MM.1S (cell line): ENCODE data around the gene SEC61B.

ENCODE experiments used
- DNase-seq: peaks from one replicate; pipeline ENCODE4 v3.0.0-alpha.2; 2015
- H2AFZ ChIP-seq: fragments of 300-600 bp; sonication (generic); 2 replicates; pipeline ENCODE4 v1.6.0; 2016; ENCODE audit warnings: antibody characterized with exemption, low read length
- H3F3A ChIP-seq: fragments of 300-600 bp; sonication (generic); 2 replicates; pipeline ENCODE4 v1.6.1; 2016; ENCODE audit warnings: mild to moderate bottlenecking, antibody characterized with exemption, low read length, moderate library complexity, mixed read lengths; ENCODE audit not compliant: insufficient read depth
- H3K27ac ChIP-seq: fragments of 300-600 bp; sonication (generic); 2 replicates; pipeline ENCODE4 v1.5.1; 2016; ENCODE audit warnings: mild to moderate bottlenecking, low read length
- H3K27me3 ChIP-seq: fragments of 300-600 bp; sonication (generic); replicated peaks from 2 replicates; pipeline ENCODE4 v1.6.0; 2016; ENCODE audit warnings: low read length; ENCODE audit not compliant: insufficient read depth
- H3K36me3 ChIP-seq: fragments of 300-600 bp; sonication (generic); replicated peaks from 2 replicates; pipeline ENCODE4 v1.6.1; 2016; ENCODE audit warnings: mild to moderate bottlenecking, low read length, mixed read lengths; ENCODE audit not compliant: insufficient read depth
- H3K4me1 ChIP-seq: fragments of 300-600 bp; sonication (generic); 2 replicates; pipeline ENCODE4 v1.6.1; 2016; ENCODE audit warnings: low read length, mixed read lengths
- H3K4me2 ChIP-seq: fragments of 300-600 bp; sonication (generic); 2 replicates; pipeline ENCODE4 v1.6.0; 2016; ENCODE audit warnings: low read depth, low read length
- H3K4me3 ChIP-seq: fragments of 300-600 bp; sonication (generic); 2 replicates; pipeline ENCODE4 v1.5.1; 2016; ENCODE audit warnings: low read length, mixed read lengths
- H3K79me2 ChIP-seq: fragments of 300-600 bp; sonication (generic); 2 replicates; pipeline ENCODE4 v1.6.1; 2016; ENCODE audit warnings: mixed run types, low read length, mixed read lengths
- H3K9ac ChIP-seq: fragments of 300-600 bp; sonication (generic); 2 replicates; pipeline ENCODE4 v1.6.1; 2016; ENCODE audit warnings: low read length, mixed read lengths
- H3K9me2 ChIP-seq: fragments of 300-600 bp; sonication (generic); replicated peaks from 2 replicates; pipeline ENCODE4 v1.6.1; 2016; ENCODE audit warnings: mild to moderate bottlenecking, low read length, mixed read lengths; ENCODE audit not compliant: insufficient read depth
- H3K9me3 ChIP-seq: fragments of 300-600 bp; sonication (generic); replicated peaks from 2 replicates; pipeline ENCODE4 v1.6.1; 2016; ENCODE audit warnings: mild to moderate bottlenecking, low read length, mixed read lengths; ENCODE audit not compliant: insufficient read depth
- H4K20me1 ChIP-seq: fragments of 300-600 bp; sonication (generic); 2 replicates; pipeline ENCODE4 v1.6.1; 2016; ENCODE audit warnings: mild to moderate bottlenecking, low read length, moderate library complexity, mixed read lengths; ENCODE audit not compliant: insufficient read depth
- CTCF ChIP-seq: fragments of 300-600 bp; sonication (generic); IDR thresholded peaks from 2 replicates; pipeline ENCODE4 v1.5.1; 2016; ENCODE audit warnings: antibody characterized with exemption, low read length, mixed read lengths
- EZH2 ChIP-seq: fragments of 300-600 bp; sonication (generic); optimal IDR thresholded peaks from 2 replicates; pipeline ENCODE3; 2017; ENCODE audit warnings: low read depth, mild to moderate bottlenecking, antibody characterized with exemption, low read length, mixed read lengths
- EZH2phosphoT487 ChIP-seq: fragments of 300-600 bp; sonication (generic); IDR thresholded peaks from 2 replicates; pipeline ENCODE4 v1.6.1; 2018; ENCODE audit warnings: antibody characterized with exemption, low read length

The SEC61B gene

GRCh38 chr9:99177576-99178366 is 44.3 kb upstream of the SEC61B start:
- H4K20me1 ChIP-seq = no peaks in the 10 kb centered on the region
- H3K79me2 ChIP-seq = no peaks in the 10 kb centered on the region
- peaks cover 14% of the 10 kb centered on the region for H3K4me1 ChIP-seq
- no peaks in the 10 kb centered on the region for H3K9me2 ChIP-seq
- no peak for DNase-seq
- H3K36me3 ChIP-seq = no peaks in the 10 kb centered on the region
- TF ChIP-seq EZH2 (no peak), EZH2phosphoT487 (no peak), CTCF (no peak)
- no peaks in the 10 kb centered on the region for H3F3A ChIP-seq
- no peak overlapping the region for H3K27ac ChIP-seq
- no peak overlapping the region for H3K9ac ChIP-seq
- no peak overlapping the region for H2AFZ ChIP-seq
- no peak overlapping the region for H3K4me2 ChIP-seq
- H3K27me3 ChIP-seq = no peaks in the 10 kb centered on the region
- H3K4me3 ChIP-seq = no peak overlapping the region
- H3K9me3 ChIP-seq = no peaks in the 10 kb centered on the region

GRCh38 chr9:99178912-99179872 is 42.9 kb upstream of the SEC61B start:
- Histone ChIP-seq H2AFZ (no peak overlapping the region), H3K27me3 (no peaks in the 10 kb centered on the region), H3K9me3 (no peaks in the 10 kb centered on the region), H3K4me2 (no peak overlapping the region), H3K27ac (no peak overlapping the region), H3K9ac (no peak overlapping the region), H3F3A (no peaks in the 10 kb centered on the region), H3K79me2 (no peaks in the 10 kb centered on the region), H3K9me2 (no peaks in the 10 kb centered on the region), H3K36me3 (no peaks in the 10 kb centered on the region), H4K20me1 (no peaks in the 10 kb centered on the region), H3K4me1 (peaks cover 14% of the 10 kb centered on the region), H3K4me3 (no peak overlapping the region)
- no peak for DNase-seq
- TF ChIP-seq EZH2 (no peak), EZH2phosphoT487 (no peak), CTCF (no peak)

GRCh38 chr9:99180199-99180598 is 41.9 kb upstream of the SEC61B start:
- no peaks in the 10 kb centered on the region for H3K27me3 ChIP-seq
- H3K9me3 ChIP-seq = no peaks in the 10 kb centered on the region
- H3K27ac ChIP-seq = no peak overlapping the region
- no peak for DNase-seq
- H3K4me3 ChIP-seq = no peak overlapping the region
- no peak overlapping the region for H3K9ac ChIP-seq
- H3K4me1 ChIP-seq = peaks cover 14% of the 10 kb centered on the region
- H4K20me1 ChIP-seq = no peaks in the 10 kb centered on the region
- H3K79me2 ChIP-seq = no peaks in the 10 kb centered on the region
- no peak overlapping the region for H2AFZ ChIP-seq
- no peaks in the 10 kb centered on the region for H3K9me2 ChIP-seq
- no peak overlapping the region for H3K4me2 ChIP-seq
- no peaks in the 10 kb centered on the region for H3F3A ChIP-seq
- H3K36me3 ChIP-seq = no peaks in the 10 kb centered on the region
- TF ChIP-seq CTCF (no peak), EZH2phosphoT487 (no peak), EZH2 (no peak)
